Spleen (tissue), 7 donors: ENCODE measurements around the gene SV2B.

Source experiments
- POLR2A ChIP-seq, 3 donors: fragments of 450-650 bp; IDR thresholded peaks; one replicate each; pipeline ENCODE4 v1.5.1; 2017; ENCODE audit warnings: antibody characterized with exemption in 3 of 3, mild to moderate bottlenecking in 1 of 3
- TF ChIP-seq, protein P1 (sequence below), 11 experiments: fragments of 200-600 bp in 7 of 11; fragments of 450-650 bp in 4 of 11; sonication (generic) in 4 of 11; IDR thresholded peaks in 8 of 11; conservative IDR thresholded peaks in 3 of 11; 1 replicate in 7 of 11; 2 replicates in 4 of 11; pipeline versions ENCODE4 v1.4.0 to v1.8.0; 2016 to 2021; ENCODE audit warnings: antibody characterized with exemption in 11 of 11, inconsistent platforms in 4 of 11, mild to moderate bottlenecking in 1 of 11
- donor health status: DM: no; HTN: no; CAD: no; lungs with moderate emphysema.
- donor health status: DM: no; HTN: no; CAD: no.
- donor health status: DM: no; HTN: no; CAD: no.

DNA sequence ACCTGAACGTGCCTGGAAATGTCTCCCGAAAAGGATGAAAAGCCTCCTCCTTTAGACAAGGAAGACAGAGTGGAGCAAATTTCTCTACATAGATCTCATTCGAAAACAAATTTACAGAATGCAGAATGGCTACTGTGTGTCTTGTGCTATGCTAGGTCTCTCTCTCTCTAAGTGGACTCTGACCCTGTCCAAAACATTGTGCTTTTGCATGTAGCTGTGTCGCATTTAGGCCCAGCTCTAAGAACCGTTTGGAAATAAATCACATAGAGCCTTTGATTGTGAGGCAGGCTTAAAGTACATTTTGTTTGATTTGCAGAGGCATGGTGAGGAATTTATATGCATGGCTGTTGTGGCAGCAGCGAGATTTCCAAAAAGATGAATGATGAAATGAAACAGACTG is 198.0 kb downstream of the SV2B start:
- no peak for TF ChIP-seq POLR2A (IDR thresholded peaks at IDR 0.05)
- TF ChIP-seq, protein P1, sequence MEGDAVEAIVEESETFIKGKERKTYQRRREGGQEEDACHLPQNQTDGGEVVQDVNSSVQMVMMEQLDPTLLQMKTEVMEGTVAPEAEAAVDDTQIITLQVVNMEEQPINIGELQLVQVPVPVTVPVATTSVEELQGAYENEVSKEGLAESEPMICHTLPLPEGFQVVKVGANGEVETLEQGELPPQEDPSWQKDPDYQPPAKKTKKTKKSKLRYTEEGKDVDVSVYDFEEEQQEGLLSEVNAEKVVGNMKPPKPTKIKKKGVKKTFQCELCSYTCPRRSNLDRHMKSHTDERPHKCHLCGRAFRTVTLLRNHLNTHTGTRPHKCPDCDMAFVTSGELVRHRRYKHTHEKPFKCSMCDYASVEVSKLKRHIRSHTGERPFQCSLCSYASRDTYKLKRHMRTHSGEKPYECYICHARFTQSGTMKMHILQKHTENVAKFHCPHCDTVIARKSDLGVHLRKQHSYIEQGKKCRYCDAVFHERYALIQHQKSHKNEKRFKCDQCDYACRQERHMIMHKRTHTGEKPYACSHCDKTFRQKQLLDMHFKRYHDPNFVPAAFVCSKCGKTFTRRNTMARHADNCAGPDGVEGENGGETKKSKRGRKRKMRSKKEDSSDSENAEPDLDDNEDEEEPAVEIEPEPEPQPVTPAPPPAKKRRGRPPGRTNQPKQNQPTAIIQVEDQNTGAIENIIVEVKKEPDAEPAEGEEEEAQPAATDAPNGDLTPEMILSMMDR (IDR thresholded peaks at IDR 0.05 in 8 of 11, conservative IDR thresholded peaks at IDR 0.05 in 3 of 11) = no peak
